Embryonic facial prominence (tissue), 1 donor: ENCODE results near the gene AGBL4.
A peak's percentile ranks its signal among the peaks of the same experiment; 100 is the strongest.
"Not testable (repeated sequence)": the region's sequence is repeated elsewhere in the genome, so short reads cannot be mapped to it uniquely, and the experiment has no call there.

Experiments used
- DNase-seq: peaks from one replicate; pipeline ENCODE4 v3.0.0-alpha.2; 2016; ENCODE audit errors: extremely low spot score

AGBL4 gene

GRCh38 chr1:48547561-48548220, 1476.1 kb downstream of the AGBL4 start:
- no peak for DNase-seq

GRCh38 chr1:48543854-48544253, 1479.9 kb downstream of the AGBL4 start:
- no peak for DNase-seq

GRCh38 chr1:48540587-48540986, 1483.2 kb downstream of the AGBL4 start:
- no peak for DNase-seq

- no peak for DNase-seq
Measured at GRCh38 chr1:48536477-48536876, 1487.3 kb downstream of the AGBL4 start.

- DNase-seq, result no peak
Measured at GRCh38 chr1:48532976-48533375, 1490.8 kb downstream of the AGBL4 start.

GRCh38 chr1:48530727-48531351, 1492.9 kb downstream of the AGBL4 start:
- DNase-seq, result no peak

- DNase-seq, result no peak
Measured at GRCh38 chr1:48527051-48527450, 1496.7 kb downstream of the AGBL4 start.

GRCh38 chr1:48526008-48526710, 1497.6 kb downstream of the AGBL4 start:
- DNase-seq, result no peak

GRCh38 chr1:48524892-48525467, 1498.8 kb downstream of the AGBL4 start:
- DNase-seq, result no peak

- DNase-seq, result no peak
Measured at GRCh38 chr1:48523558-48523957, 1500.2 kb downstream of the AGBL4 start.

- DNase-seq, result not testable (repeated sequence)
Measured at GRCh38 chr1:48519896-48520295, 1503.9 kb downstream of the AGBL4 start.

- DNase-seq, result no peak
Measured at GRCh38 chr1:48506870-48507269, 1516.9 kb downstream of the AGBL4 start.

GRCh38 chr1:48500541-48501450, 1523.0 kb downstream of the AGBL4 start:
- no peak for DNase-seq

GRCh38 chr1:48499211-48499735, 1524.5 kb downstream of the AGBL4 start:
- DNase-seq, result no peak

- peak; percentile 51 for DNase-seq
Measured at GRCh38 chr1:48498096-48498791, 1525.5 kb downstream of the AGBL4 start.

- DNase-seq, result no peak
Measured at GRCh38 chr1:48495911-48496310, 1527.8 kb downstream of the AGBL4 start.

- DNase-seq, result no peak
Measured at GRCh38 chr1:48495166-48495565, 1528.6 kb downstream of the AGBL4 start.

- peak; percentile 33 for DNase-seq
Measured at GRCh38 chr1:48493970-48494769, 1529.6 kb downstream of the AGBL4 start.

- DNase-seq, result no peak
Measured at GRCh38 chr1:48493041-48493440, 1530.7 kb downstream of the AGBL4 start.

GRCh38 chr1:48492392-48492791, 1531.4 kb downstream of the AGBL4 start:
- no peak for DNase-seq
